NK-92 treated with Interleukin-12 subunit alpha and Interleukin-12 subunit beta, amount 100 ng/mL, for 24 hours (cell line): Measurements from ENCODE around the gene ADGRB2.

ENCODE experiments used
- DNase-seq: peaks from one replicate; lab custom pipeline; 2025; lab: John Stamatoyannopoulos, UW

Gene ADGRB2

DNA sequence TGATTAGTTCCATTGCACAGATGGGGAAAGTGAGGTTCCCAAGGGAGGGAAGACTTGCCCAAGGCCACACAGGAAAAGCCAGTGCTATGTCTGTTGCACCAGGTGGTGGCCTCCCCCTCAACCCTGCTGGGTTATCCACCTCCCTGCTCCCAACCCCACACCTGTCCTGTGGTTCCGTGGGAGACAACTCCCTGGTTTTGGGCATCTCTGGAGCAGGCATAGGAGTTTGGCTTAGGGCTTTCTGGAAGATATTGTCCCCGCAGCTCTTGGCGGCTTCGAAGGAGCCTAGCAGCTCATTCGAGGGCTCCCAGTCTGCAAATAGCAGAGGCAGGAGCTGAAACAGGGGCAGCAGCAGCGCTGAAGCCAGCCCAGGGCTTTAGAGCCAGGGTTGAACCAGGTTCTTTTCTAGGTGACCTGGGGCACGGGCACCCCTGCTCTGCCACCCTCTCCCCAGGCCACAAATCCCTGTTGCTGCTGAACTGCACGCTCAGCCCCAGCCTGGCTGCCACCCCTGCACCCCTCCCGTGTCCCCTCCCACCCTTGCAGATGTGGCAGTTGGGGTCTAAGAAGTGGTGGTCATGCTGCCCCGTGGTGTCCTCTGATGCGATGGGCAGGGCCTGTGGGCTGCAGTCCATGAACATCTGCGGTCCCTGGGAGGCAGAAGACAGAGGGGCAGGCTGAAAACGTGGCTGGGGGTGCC, 29.6 kb upstream of the ADGRB2 start:
- no peak for DNase-seq

DNA sequence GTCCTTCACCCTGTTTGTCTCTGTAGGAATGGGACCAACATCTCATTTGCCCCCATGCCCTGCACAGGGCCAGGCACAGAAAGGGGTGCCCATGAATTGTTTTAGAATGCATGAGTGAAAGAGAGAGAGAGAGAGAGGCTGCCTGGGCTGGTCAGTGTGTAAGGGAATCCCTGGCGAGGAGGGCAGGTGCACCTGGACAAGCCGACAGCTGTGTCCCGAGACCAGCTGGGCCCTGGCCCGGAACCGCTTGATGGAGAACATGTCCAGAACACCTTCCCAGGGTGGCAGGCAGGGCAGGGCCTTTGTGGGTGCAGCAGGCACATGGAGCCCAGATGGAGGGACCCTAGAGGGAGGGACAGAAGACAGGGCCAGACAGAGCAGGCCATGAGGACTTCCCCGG, 28.9 kb upstream of the ADGRB2 start:
- no peak for DNase-seq

DNA sequence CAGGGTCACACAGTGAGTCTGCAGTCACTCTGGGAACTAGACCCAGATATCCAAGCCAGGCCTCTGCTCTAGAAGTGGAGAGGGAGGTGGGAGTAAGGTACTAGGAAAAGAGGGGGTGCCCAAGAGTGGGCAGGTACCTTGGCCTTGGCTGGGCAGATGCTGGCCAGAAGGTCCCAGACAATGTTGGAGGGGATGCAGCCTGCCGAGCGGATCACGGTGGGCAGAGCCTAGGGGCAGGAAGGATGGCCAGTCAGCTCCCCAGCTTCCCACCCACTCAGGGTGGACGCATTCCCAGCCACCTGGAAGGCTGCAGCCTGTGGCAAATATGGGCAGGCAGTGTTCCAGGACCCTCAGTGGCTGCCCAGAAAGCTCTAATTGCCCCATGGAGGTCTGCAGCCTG, 28.4 kb upstream of the ADGRB2 start:
- DNase-seq = no peak

DNA sequence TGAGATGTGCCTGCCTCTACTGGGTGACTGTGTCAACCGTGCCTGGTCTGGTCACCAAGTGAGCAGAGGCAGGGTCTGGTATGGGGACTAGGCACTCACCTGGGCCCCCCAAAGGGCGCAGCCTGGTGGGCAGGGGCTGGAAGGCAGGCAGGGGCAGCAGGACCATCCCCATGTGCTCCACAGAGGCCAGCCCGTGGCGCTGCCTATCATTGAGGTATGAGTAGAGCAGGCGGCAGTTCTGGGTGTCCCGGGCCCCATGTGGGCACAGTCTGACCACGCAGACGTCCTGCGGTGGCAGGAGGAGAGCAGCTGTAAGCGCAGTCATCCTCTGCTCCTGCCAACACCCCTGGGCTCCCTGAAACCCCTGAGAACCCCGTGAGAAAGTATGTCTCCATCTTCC, 28.0 kb upstream of the ADGRB2 start:
- DNase-seq = no peak

DNA sequence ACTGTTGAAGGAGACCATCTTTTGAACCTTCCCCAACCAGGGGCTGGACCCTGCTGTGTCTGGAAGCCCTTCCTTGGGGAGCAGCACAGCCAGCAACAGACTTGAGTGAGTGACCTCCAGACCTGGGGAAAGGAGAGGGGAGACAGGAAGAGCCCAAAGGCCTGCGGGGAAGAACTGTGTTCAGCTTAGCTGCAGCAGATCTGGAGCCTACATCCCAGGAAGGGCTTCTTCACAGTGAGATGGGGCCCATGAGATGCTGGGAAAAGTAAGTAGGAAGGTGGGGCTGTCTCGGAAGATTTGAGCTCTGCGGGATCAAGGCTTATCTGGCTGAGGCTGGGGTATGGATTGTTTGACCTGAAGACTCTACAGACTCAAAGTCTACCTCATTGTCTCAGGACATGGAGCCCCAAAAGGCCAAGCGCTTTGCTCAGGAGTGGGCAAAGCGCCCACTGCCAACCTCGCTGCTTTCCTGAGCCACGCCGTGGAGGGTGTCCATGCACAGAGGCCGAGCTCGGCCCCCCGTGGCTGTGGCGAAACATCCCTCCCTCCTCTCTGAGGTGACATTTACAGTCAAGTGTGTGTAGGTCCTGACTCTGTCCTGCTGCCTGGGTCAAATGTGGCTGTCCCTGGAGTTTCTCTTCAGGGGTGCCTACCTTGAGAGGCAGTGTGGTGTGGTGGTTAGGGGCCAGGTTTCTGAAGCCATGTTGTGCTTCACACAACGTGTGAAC, 27.2 kb upstream of the ADGRB2 start:
- no peak for DNase-seq

DNA sequence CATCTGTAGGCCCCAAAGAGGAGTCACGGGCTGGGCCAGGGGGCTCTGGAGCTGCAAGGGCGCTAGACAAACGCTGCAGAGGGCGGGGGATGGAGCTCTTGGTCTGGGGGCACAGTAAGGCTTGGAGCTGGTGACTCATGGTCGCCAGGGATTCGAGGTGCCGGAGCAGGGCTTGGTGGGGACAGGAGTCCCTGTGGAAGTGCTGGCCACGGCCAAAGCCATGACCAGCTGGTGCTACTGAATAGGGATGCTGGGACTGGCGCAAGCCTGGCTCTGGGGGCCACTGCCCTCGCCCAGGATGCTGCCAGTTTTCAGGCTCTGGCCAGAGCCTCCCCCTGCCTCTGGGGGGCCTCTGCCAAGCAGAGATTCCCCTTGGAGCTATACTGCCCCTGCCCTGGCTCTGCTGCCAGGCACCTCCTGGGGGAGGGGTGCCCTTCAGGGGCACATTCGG, 26.5 kb upstream of the ADGRB2 start:
- no peak for DNase-seq

- no peak for DNase-seq
Observed at GRCh38 chr1:31790140-31790539, 26.0 kb upstream of the ADGRB2 start.

DNA sequence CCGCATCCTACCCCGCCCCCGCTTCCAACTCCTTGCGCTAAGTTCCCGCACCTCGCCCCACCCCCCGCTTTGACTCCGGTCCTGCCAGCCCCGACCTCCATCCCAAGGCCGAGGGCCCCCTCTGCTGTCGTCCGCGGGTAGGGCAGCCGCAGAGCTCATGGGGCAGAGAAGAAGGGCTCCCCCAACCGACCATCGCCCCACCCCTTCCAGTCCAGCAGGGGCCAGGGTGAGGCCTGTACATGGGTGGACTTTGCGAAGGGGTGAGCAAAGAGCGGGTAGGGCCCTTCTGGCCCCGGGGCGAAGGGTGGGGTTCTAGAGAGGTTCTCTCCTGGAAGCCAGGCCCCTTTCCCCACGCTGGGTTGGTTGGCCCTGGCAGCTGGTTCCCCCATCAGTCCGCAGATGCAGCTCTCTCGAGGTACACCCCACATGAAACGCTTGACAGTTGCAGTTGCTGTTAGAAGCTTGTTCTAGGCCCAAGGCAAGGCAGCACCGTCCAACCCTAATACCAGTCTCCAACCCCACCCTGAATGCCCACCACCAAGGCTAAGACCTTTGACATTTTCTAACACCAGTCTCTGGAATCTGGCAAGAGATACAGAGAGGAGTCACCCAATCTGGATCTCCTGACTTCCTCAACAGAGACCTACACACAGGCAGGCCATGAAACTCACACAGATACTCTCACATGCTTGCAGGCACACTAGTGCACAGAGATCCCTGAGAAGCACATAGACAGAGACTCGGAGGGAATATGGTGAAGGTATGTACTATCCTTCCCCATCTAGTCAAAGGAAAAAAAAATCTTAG, 25.3 kb upstream of the ADGRB2 start:
- DNase-seq = peak; percentile 93

- no peak for DNase-seq
Observed at GRCh38 chr1:31788825-31789256, 24.7 kb upstream of the ADGRB2 start.

- DNase-seq = peak; percentile 90
Observed at GRCh38 chr1:31788138-31788824, 24.1 kb upstream of the ADGRB2 start.

- DNase-seq = no peak
Observed at GRCh38 chr1:31787786-31788137, 23.6 kb upstream of the ADGRB2 start.

GRCh38 chr1:31787261-31787660, 23.1 kb upstream of the ADGRB2 start:
- DNase-seq = no peak

- DNase-seq = no peak
Observed at GRCh38 chr1:31786366-31787060, 22.4 kb upstream of the ADGRB2 start.

DNA sequence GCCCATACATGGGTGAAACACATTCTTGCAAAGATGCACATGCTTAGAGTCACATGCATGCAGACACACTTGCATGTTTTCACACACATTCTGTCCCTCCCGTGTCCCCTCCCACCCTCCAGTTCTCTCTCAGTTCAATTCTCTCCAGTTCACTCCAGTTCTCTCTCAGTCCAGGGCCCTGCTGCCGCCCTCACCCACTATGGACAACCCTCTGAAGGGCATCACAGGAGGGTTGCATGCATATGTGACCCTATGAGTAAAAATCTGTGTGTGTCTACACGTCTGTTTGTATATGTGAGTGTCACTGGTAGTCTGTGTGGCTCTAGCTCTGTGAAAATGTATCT, 21.8 kb upstream of the ADGRB2 start:
- no peak for DNase-seq

- no peak for DNase-seq
Observed at GRCh38 chr1:31785020-31785946, 21.1 kb upstream of the ADGRB2 start.

DNA sequence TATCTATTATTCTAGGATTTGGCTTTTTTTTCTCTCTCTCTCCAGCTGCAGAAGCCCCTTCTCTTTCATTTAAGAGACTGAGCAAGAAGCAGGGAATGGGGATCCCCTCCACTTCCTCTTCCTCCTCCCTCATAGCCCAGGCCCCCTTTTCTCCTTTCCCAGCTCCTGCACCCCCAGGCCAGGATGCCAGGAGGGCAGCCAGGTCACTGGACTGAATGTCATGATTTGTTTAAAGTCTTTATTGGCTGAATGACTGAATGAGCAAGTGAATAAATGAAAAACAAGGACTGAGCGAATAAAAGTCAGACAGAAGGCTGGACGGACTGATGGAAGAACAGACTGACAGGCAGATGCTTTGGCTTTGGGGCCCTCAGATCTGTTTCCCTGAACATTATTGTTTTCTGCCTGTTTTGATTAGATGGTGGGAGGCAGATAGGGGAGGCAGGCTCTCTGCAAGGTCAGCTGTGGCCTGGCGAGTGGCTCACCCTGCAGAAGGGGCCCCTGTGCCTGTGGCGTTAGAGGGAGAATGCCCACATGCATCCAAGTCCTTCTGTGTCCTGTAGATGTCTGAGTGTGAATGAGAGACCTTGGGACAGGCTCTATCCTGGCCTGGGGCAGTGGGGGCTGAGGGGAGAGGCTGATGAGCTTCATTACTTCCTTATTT, 20.3 kb upstream of the ADGRB2 start:
- no peak for DNase-seq

DNA sequence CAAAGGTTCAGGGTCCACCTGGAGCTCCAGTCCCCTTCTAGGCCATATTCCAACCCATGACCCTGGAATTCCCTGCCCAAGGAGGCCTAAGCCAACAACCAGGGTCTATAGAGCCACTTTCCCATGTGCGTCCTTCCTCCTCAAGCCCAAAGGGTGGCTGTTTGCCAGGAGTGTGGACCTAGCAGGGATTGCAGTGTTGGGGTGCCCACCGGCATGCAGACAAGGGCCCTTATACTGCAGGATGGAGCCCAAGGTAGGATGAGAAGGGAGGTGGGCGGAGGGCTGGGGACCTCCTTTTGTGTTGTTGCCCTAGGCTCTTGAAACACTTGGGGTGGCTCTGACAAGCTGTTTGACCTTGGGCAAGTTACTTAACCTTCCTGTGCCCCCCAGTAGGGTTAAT, 19.7 kb upstream of the ADGRB2 start:
- DNase-seq = no peak

DNA sequence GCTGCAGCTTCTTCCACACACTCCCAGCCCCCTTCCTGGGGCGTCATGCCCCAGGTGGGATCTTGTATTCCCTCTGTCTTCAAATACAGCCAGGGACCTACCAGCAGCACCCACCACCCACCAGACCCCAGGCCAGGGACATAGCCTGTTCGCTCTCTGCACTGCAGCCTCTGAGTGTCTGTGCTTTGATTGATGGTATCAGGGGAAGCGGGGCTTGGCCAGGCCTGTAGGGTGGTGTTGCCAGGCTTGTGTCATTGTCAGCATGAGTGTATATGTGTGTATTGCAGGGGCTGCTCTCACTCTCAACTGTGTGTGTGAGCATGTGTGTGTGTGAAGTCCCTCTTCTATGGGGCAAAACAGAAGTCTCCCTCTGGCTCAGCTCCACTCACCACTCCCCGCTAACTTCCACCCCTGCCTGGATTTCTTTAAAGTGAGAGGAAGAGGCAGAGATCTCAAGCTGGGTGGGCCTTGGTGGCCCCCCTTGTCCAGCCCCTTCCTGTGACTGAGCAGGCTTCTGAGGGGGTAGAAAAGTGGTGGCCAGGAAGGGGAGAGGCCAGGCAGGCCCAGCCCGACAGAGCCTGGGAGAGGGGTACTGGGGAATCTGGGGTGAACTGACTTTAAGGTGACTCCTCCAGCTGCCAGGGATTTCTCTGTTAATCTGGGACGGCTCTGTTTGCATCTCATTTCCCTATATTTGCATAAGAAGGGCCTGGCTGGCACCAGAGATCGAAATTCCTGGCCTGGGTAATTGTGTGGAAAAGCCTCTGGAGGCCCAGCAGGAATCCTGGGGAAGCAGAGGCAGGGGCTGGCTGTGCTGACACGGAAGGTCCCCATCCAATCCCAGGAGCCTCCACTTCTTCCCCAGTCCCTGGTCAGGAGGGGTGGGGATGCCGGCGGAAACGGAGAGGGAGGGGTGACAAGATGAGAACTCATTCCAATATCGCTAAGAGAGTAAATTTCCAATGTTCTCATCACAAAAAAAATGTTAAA, 18.6 kb upstream of the ADGRB2 start:
- no peak for DNase-seq
